ENCODE measurements around the gene APLN. TPM values are rescaled to one million over a fixed set of nuclear protein-coding genes. Genes with fewer than 3 reads are reported as not detected.

APLN gene
- total RNA-seq, 2 experiments from 2014 or later: 3.5 TPM

DNA sequence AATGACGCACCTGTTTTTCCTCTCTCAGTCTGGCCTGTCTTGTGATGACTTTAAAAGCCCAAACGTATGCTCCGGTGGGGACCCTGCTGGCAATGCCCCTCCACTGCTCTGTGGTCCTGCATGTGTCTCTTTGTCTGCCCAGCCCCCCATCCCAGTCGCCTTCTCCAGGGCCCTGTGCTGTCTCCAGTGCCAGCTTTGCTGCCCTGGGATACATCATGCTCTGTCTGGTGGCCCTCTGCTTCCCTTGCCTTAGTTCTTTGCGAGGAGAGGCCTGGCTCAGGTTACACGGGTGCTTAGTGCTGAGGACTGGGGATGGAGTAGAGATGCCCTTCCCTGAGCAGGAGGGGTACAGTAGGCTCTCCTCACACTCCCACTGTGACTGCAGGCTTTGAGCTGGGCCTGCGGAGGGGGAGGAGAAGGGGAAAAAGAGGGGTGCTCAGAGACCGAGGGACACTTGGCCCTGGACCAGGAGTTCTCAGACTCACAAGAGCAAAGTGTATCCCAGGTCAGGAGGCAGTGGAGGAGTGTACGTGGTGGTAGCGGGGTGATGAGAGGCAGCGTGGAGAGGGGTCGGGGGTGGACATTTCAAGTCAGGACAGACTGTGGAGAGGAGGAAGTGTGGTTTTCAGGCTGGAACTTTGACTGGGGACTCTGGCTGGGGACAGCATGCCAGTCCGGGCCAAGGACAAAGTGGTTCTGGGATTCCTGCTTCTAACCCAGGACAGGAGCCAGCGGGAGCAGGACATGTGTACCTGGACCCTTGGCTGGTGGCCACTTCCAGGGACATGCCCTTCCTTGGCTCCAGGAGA, 2.8 kb downstream of the APLN start:
- TF ChIP-seq, protein P1, sequence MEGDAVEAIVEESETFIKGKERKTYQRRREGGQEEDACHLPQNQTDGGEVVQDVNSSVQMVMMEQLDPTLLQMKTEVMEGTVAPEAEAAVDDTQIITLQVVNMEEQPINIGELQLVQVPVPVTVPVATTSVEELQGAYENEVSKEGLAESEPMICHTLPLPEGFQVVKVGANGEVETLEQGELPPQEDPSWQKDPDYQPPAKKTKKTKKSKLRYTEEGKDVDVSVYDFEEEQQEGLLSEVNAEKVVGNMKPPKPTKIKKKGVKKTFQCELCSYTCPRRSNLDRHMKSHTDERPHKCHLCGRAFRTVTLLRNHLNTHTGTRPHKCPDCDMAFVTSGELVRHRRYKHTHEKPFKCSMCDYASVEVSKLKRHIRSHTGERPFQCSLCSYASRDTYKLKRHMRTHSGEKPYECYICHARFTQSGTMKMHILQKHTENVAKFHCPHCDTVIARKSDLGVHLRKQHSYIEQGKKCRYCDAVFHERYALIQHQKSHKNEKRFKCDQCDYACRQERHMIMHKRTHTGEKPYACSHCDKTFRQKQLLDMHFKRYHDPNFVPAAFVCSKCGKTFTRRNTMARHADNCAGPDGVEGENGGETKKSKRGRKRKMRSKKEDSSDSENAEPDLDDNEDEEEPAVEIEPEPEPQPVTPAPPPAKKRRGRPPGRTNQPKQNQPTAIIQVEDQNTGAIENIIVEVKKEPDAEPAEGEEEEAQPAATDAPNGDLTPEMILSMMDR (IDR thresholded peaks at IDR 0.05): no peak
- ChIA-PET POLR2A (no interaction called here), CTCF (no interaction called here)
- intact Hi-C loops (cut with micrococcal nuclease): no loop called here
- Mint-ChIP-seq H3K27ac (no peak overlapping the region), H3K9me3 (no peaks in the 10 kb centered on the region), H3K4me3 (no peak overlapping the region), H3K27me3 (peaks cover 10% of the 10 kb centered on the region), H3K36me3 (ENCODE audit: low read depth) (no peaks in the 10 kb centered on the region), H3K4me1 (ENCODE audit: low read depth) (peaks cover 3% of the 10 kb centered on the region)
- ATAC-seq: no peak
- DNase-seq: no peak

DNA sequence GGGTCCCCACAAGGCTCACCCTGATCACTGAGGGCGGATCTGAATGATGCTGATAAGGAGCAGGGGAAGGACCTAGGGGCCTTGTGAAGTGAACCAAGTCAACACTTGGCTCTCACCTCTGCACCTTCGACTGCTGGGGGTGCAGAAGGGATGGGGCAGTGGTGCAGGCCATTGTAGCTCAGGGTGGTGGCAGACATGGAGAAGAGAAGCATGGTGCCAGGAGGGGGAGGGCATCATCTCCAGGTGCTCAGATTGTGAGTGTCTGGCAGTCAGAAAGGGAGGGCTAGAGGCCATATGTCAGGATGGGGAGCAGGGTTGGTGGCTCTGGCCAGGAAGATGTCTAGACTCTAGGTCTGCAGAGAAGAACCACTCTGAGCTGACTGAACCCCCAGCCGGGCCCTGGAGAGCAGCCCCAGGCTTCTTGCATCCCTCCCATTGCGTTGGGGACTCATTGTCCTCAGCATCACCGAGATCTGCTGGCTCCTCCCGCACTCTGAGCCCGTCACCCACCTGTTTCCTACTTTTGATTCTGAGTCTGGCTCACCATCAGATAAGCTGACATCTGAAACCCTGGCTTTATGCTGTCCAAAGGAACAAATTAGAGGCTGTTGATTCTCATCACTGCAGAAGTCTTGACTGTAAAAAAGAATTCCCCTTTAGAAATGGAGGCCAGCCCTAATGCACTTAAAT, 3.8 kb downstream of the APLN start:
- no peaks in the 10 kb centered on the region for H3K9me3 Mint-ChIP-seq
- ATAC-seq: no peak
- POLR2A ChIA-PET: no interaction called here
- intact Hi-C loops (cut with micrococcal nuclease): no loop called here
- TF ChIP-seq, protein P1 (IDR thresholded peaks at IDR 0.05): no peak
- DNase-seq: no peak
- H3K27ac Mint-ChIP-seq: no peak overlapping the region
- CTCF ChIA-PET: no interaction called here
- peaks cover 10% of the 10 kb centered on the region for H3K27me3 Mint-ChIP-seq
- H3K4me1 Mint-ChIP-seq (ENCODE audit: low read depth): peaks cover 3% of the 10 kb centered on the region
- no peak overlapping the region for H3K4me3 Mint-ChIP-seq
- no peaks in the 10 kb centered on the region for H3K36me3 Mint-ChIP-seq (ENCODE audit: low read depth)

DNA sequence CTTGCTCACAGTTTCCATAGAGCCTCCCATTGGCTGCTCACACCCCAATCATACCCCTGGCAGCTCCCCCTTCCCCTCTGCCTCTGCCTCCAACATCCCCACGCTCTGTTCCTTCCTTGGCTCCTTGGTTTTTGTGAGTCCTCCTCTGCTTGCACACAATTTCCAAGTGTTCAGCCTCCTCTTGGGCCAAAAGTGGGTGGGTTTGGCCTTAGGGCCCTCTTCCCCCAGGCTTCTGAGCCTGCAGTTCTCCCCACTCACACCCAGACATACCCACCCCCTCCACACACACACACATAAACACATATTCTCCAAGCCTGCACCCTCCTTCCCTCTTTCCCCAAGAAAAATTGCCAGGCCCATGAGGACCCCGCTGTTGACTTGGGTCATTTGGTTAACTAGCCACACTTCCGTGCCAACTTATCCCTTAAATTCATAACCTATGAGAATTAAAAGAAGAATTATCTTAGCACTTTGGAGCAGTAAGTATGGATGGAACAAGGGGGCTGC, 4.5 kb downstream of the APLN start:
- intact Hi-C loops (cut with micrococcal nuclease): no loop called here
- TF ChIP-seq, protein P1 (IDR thresholded peaks at IDR 0.05): no peak
- no peak for DNase-seq
- CTCF ChIA-PET: no interaction called here
- no peaks in the 10 kb centered on the region for H3K9me3 Mint-ChIP-seq
- no peak for ATAC-seq
- H3K27ac Mint-ChIP-seq: no peak overlapping the region
- H3K4me1 Mint-ChIP-seq (ENCODE audit: low read depth): no peaks in the 10 kb centered on the region
- POLR2A ChIA-PET: interaction anchor here (0.6 kb wide), 1 partner anchor 238 kb away, joined by 3 read pairs; no protein-coding TSS in a partner anchor
- no peaks in the 10 kb centered on the region for H3K36me3 Mint-ChIP-seq (ENCODE audit: low read depth)
- peaks cover 4% of the 10 kb centered on the region for H3K27me3 Mint-ChIP-seq
- H3K4me3 Mint-ChIP-seq: no peak overlapping the region

DNA sequence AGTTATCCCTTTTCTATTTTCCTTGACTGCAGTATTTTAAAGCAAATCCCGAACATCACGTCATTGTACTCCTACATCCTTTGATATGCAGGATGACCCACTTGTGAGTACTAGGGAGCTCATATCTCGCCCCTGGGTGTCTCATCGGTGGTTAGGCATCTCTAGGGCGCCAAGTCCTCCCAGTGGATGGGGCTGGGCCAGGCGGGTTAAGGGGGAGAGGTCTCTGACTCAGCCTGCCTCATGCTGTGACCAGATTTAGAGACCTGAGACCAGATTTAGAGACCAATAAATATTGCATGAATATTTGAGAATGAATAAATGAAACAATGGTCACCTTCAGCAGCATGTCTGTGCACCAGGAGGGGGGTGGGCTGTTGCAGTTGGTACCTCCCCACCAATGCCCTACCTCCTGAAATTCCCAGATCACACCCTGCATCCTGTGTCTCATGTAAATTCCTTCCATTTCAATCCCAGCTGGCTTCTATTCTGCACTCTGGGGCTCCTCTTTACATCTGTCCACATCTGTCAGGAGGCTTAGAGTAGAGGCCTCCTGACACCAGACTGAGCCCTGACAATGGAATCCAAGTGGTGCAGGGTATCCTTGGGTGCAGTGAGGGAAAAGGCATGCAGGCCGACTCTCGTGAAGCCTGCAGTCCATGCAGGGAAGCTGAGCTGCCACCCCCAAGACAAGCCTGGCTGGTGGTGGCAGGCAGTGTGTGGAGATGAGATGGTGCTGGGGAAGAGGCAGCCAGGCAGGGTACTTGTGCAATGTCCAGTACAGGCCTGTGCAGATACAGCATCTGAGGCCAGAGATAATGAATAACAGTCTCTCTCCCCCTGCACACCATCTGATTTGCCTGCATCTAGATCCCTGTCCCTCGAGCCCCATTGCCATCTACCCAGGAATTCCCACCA, 5.2 kb downstream of the APLN start:
- Mint-ChIP-seq H3K27ac (no peak overlapping the region), H3K27me3 (peaks cover 4% of the 10 kb centered on the region), H3K4me1 (ENCODE audit: low read depth) (no peaks in the 10 kb centered on the region), H3K4me3 (no peak overlapping the region), H3K9me3 (no peaks in the 10 kb centered on the region), H3K36me3 (ENCODE audit: low read depth) (no peaks in the 10 kb centered on the region)
- CTCF ChIA-PET: no interaction called here
- ATAC-seq (no peak), DNase-seq (no peak)
- TF ChIP-seq, protein P1 (IDR thresholded peaks at IDR 0.05): no peak
- intact Hi-C loops (cut with micrococcal nuclease): no loop called here
- POLR2A ChIA-PET: interaction anchor here (0.6 kb wide), 1 partner anchor 239 kb away, joined by 3 read pairs; no protein-coding TSS in a partner anchor
